ENCODE data around the gene GJB5. TPM values are rescaled to one million over a fixed set of nuclear protein-coding genes. Genes with fewer than 3 reads are reported as not detected.
"Not testable (repeated sequence)": the region's sequence is repeated elsewhere in the genome, so short reads cannot be mapped to it uniquely, and the experiment has no call there.

GJB5 gene
- polyA plus RNA-seq (ENCODE audit: insufficient read length in 3 of 3), result under 1 TPM; 0.18 to 0.37 (median 0.30) TPM
- long read RNA-seq, donor 1, result 0 reads
- long read RNA-seq, donor 2, result 0 reads
- long read RNA-seq, donor 3, result 0 reads
- long read RNA-seq, donor 4, result 0 reads
- long read RNA-seq, donor 5, result 0 reads
- long read RNA-seq, donor 6, result 0 reads
- long read RNA-seq, donor 7, result 0 reads
- long read RNA-seq, donor 8, result 0 reads
- long read RNA-seq, donor 9, result 0 reads
- long read RNA-seq, donor 10, result 0 reads
- long read RNA-seq, donor 11, result 0 reads
- long read RNA-seq, donor 12, result 0 reads
- long read RNA-seq, donor 13, result 0 reads
- long read RNA-seq, donor 14, result 0 reads
- long read RNA-seq, donor 15, result 0 reads
- long read RNA-seq, donor 16, partial matches to known transcripts, result 0 of 1 reads
- long read RNA-seq, donor 16, other reads (novel, unspliced or antisense), result 0 of 1 reads

- no peak for DNase-seq (ENCODE audit: extremely low read depth in 1 of 11, low read depth in 9 of 11, low spot score in 4 of 11)
These were observed at the start of gene GJB5 for GRCh38 chr1:34754964-34755637. Gene GJB5, plus strand, starts transcription at chr1:34755047. Its CDS starts 2,284 bp downstream, at chr1:34757331.

- no peak for DNase-seq (ENCODE audit: extremely low read depth in 1 of 11, low read depth in 9 of 11, low spot score in 4 of 11)
These were observed 49.8 kb upstream of the GJB5 start for GRCh38 chr1:34705077-34705476.

GRCh38 chr1:34708106-34708505, 46.7 kb upstream of the GJB5 start:
- no peak for DNase-seq (ENCODE audit: extremely low read depth in 1 of 11, low read depth in 9 of 11, low spot score in 4 of 11)

GRCh38 chr1:34709547-34709946, 45.3 kb upstream of the GJB5 start:
- peak in 6 of 11 donors; percentile 10 to 44 (median 34) for DNase-seq (ENCODE audit: extremely low read depth in 1 of 11, low read depth in 9 of 11, low spot score in 4 of 11)

DNA sequence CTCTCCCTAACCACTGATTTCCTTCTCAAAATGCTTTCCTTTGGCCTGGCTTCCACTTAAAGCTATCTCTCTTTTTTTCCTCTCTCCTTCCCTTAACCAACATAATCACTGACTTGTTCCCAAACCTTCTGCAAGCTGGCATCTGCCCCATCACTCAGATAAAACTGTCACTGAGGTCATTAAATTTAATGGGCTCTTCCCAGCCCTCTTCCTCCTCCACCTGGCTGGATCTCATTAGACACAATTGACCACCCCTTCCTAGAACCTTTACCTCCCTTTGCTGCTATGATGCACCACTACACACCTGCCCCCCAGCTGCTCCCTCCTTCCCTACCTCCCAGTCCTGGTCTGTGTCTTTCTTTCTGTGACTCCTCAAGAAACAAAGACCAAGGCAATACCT, 44.0 kb upstream of the GJB5 start:
- DNase-seq (ENCODE audit: extremely low read depth in 1 of 11, low read depth in 9 of 11, low spot score in 4 of 11), result peak in 7 of 11 donors; percentile 8 to 51 (median 39)

- no peak for DNase-seq (ENCODE audit: extremely low read depth in 1 of 11, low read depth in 9 of 11, low spot score in 4 of 11)
These were observed 43.4 kb upstream of the GJB5 start for GRCh38 chr1:34711485-34711884.

GRCh38 chr1:34712007-34712688, 42.7 kb upstream of the GJB5 start:
- DNase-seq (ENCODE audit: extremely low read depth in 1 of 11, low read depth in 9 of 11, low spot score in 4 of 11), result no peak

GRCh38 chr1:34713443-34713842, 41.4 kb upstream of the GJB5 start:
- DNase-seq (ENCODE audit: extremely low read depth in 1 of 11, low read depth in 9 of 11, low spot score in 4 of 11), result no peak

GRCh38 chr1:34714386-34714785, 40.5 kb upstream of the GJB5 start:
- DNase-seq (ENCODE audit: extremely low read depth in 1 of 11, low read depth in 9 of 11, low spot score in 4 of 11), result peak in 1 of 11 donors; percentile 14

DNA sequence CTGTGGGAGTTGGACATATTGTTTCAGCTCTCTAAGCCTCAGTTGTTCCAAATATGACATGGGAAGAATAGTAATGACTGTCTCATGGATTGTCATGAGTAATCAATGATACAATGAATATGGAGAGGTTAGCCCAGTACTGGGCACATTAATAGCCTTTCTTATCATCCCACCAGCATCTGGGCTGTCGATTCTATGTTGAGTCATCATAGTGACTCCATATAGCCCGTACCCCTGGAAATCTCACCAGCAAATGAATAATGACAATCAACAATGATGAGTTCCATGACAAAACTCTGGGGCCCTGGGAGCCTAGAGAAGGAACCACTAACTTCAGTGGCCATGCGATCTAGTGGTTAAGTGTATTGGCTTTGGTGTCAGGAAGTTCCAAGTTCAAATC, 39.7 kb upstream of the GJB5 start:
- no peak for DNase-seq (ENCODE audit: extremely low read depth in 1 of 11, low read depth in 9 of 11, low spot score in 4 of 11)

DNA sequence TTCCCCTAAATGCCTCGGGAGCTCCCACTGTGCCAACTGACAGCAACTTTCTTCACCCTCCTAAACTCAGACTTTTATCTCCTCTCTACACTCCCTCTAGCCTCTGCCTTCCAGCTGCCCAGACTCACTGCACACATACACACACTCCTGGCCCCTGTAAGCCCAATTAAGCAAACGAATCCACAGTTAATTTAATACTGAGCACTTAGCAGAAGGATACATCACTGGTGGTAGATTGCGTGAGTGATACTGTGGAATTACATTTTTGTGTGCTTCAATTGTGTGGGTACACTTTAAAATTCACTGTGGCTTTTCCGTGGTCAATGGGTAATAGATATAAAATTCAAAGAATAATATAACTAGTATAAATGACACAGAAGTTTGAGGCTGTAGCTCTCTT, 33.6 kb upstream of the GJB5 start:
- no peak for DNase-seq (ENCODE audit: extremely low read depth in 1 of 11, low read depth in 9 of 11, low spot score in 4 of 11)

DNA sequence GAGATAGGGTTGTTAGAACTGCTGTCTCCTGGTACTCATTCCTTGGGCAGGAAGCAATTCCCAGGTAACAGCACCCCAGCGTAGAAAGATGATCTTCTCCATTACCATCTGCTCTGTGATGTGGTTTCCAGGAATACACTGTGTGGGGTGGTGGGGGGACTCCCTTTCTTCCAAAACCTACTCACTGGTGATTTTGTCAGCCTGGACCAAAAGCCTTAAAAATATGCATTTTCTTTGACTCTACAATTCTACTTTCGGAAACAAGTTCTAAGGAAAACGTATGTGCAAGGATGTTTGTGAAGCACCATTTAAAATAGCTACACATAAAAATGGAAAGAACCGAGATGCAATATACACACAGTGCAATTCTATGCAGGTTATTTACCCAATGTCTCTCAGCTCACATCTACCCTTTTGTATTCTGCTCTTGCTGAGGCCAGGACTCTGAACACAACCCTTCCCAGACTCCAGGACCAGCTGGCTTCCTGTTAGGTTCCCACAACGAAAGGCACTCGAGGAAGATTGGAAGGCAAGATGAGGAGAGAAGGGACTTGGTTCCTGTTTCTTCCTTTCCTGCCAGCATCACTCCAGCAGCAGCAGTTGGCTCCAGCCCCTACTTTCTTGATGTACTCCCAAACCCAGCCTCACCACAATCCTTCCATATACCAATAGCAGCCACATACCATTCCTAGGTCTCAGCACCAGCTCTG, 33.0 kb upstream of the GJB5 start:
- DNase-seq (ENCODE audit: extremely low read depth in 1 of 11, low read depth in 9 of 11, low spot score in 4 of 11), result no peak

DNA sequence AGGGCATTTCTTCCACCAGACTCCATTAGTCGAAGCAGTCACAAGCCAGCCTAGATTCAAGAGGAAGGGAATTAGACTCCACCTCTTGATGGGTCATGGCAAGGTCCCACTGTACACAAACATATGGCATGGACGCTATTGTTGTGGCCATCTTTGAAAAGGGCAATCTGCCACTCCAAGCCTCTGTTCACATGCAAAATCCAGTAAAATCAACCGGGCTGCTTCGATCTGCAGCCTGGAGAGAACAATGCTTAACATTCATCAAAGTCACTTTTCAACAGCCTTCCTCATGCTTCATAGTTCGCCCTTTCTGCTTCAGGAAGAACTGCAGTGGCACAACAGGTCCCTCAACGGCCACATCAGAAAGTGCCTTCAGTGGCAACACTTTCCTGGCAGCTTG, 28.0 kb upstream of the GJB5 start:
- no peak for DNase-seq (ENCODE audit: extremely low read depth in 1 of 11, low read depth in 9 of 11, low spot score in 4 of 11)

DNA sequence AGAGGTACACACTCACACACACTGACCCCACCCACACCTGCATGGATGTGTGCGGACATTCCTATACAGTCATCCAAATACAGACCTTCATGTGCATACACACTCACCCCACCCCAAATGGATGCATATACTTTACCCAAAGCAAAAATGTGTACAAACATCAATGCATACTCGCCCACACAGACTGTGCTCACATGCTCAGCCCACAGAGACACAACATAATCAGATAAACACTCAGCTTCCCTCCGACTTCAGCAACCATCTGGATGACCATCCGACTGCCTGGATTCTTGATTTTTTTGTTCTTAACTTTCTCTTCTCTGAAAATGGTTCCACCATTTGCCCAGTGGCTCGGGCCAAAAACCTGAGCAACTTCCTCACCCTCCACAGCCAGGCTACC, 24.4 kb upstream of the GJB5 start:
- DNase-seq (ENCODE audit: extremely low read depth in 1 of 11, low read depth in 9 of 11, low spot score in 4 of 11), result no peak

GRCh38 chr1:34732831-34733230, 22.0 kb upstream of the GJB5 start:
- not testable (repeated sequence) for DNase-seq (ENCODE audit: extremely low read depth in 1 of 11, low read depth in 9 of 11, low spot score in 4 of 11)

DNA sequence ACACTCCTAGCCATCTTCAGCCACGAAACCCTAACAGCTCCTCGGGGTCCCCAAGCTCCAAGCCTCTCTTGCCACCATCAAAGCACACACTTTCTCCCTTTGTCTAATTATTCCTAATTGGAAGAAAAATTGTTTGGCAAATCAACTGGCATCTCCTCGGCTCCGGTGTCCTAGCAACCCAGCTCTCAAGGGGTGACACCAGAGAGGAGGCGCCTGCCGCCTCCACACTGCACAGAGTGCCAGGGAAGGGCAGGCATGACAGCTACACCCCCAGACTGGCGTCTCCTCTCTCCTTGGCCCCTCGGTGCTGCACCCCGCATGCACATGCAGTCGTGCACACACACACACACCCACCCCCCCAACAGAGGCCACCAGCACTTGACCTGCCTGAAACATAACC, 18.2 kb upstream of the GJB5 start:
- DNase-seq (ENCODE audit: extremely low read depth in 1 of 11, low read depth in 9 of 11, low spot score in 4 of 11), result no peak

- DNase-seq (ENCODE audit: extremely low read depth in 1 of 11, low read depth in 9 of 11, low spot score in 4 of 11), result not testable (repeated sequence)
These were observed 17.6 kb upstream of the GJB5 start for GRCh38 chr1:34737236-34737635.

GRCh38 chr1:34739613-34740012, 15.2 kb upstream of the GJB5 start:
- DNase-seq (ENCODE audit: extremely low read depth in 1 of 11, low read depth in 9 of 11, low spot score in 4 of 11), result no peak

DNA sequence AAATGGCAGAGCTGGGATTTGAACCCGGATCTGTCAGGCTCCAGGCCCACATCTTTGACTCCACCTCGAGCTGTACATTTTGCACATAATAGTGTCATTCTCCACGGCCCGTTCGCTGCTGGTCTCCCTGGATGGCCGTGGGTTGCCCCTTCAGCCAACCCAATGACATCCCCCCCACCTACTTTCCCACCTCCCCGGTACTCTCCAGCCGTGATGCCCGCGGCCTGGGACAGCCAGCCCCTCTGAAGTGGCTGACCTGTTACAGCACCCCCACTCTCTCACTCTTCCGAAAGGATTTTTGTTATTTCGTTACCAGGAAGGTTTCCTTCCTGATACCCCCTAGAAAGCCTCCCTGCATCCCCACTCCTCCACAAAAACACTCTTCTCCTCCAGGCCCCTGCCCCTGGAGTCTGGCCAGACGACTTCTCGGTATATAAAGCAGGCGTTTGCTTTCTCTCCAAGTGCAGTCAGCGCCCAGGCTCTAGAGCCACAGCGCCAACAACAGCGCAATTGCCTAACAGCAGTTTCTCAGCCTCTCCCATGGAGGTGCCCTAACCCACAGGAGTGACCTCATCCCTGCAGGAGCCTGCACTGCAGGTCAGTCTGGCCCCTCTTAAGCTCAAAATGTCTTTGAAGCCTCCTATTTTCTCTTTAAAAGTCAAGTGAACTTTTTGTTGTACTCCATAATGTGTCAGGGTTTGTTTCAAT, 14.5 kb upstream of the GJB5 start:
- peak in 3 of 11 donors; percentile 19 to 24 (median 20) for DNase-seq (ENCODE audit: extremely low read depth in 1 of 11, low read depth in 9 of 11, low spot score in 4 of 11)
